OCI-LY3 (cell line): ENCODE data around the gene SLC12A8.

ENCODE experiments used
- H2AFZ ChIP-seq: fragments of 200-600, 300-600 bp; shearing (Covaris generic); 2 replicates; pipeline ENCODE4 v1.6.0; 2014; ENCODE audit warnings: antibody characterized with exemption, low read depth, low read length
- H3K27ac ChIP-seq: fragments of 200-600, 300-600 bp; sonication (generic); 2 replicates; pipeline ENCODE4 v1.5.1; 2014; ENCODE audit warnings: mild to moderate bottlenecking, low read length, moderate library complexity, mixed read lengths
- H3K27me3 ChIP-seq: fragments of 200-600, 300-600 bp; sonication (generic); 2 replicates; pipeline ENCODE4 v1.6.1; 2014; ENCODE audit warnings: low read depth, low read length, mixed read lengths
- H3K36me3 ChIP-seq: fragments of 200-600, 300-600 bp; sonication (generic); replicated peaks from 2 replicates; pipeline ENCODE3; 2014; ENCODE audit warnings: low read depth, low read length, mixed read lengths
- H3K4me1 ChIP-seq: fragments of 300-600, 200-600 bp; sonication (generic); 2 replicates; pipeline ENCODE4 v1.6.1; 2014; ENCODE audit warnings: low read length, mixed read lengths
- H3K4me2 ChIP-seq: fragments of 200-600, 300-600 bp; sonication (generic); 2 replicates; pipeline ENCODE4 v1.6.1; 2014; ENCODE audit warnings: low read length, mixed read lengths
- H3K4me3 ChIP-seq: fragments of 300-600, 200-600 bp; sonication (generic); 2 replicates; pipeline ENCODE4 v1.5.1; 2014; ENCODE audit warnings: antibody characterized with exemption, mild to moderate bottlenecking, low read length, moderate library complexity
- H3K79me2 ChIP-seq: fragments of 300-600, 200-600 bp; shearing (Covaris generic); 2 replicates; pipeline ENCODE4 v1.6.1; 2014; ENCODE audit warnings: mild to moderate bottlenecking, low read length, mixed read lengths
- H3K9ac ChIP-seq: fragments of 300-600, 200-600 bp; shearing (Covaris generic); 2 replicates; pipeline ENCODE4 v1.6.0; 2014; ENCODE audit warnings: mild to moderate bottlenecking, low read length, moderate library complexity
- H3K9me3 ChIP-seq: fragments of 200-600, 300-600 bp; shearing (Covaris generic); 2 replicates; pipeline ENCODE4 v1.6.1; 2014; ENCODE audit warnings: low read length, mixed read lengths; ENCODE audit not compliant: insufficient read depth
- H4K20me1 ChIP-seq: fragments of 200-600, 300-600 bp; sonication (generic); 2 replicates; pipeline ENCODE4 v1.6.1; 2016; ENCODE audit warnings: low read length, mixed read lengths; ENCODE audit not compliant: insufficient read depth
- EZH2phosphoT487 ChIP-seq: fragments of 200-600 bp; shearing (Covaris generic); IDR thresholded peaks from 2 replicates; pipeline ENCODE4 v1.6.1; 2018; ENCODE audit warnings: antibody characterized with exemption, mixed run types, low read depth
- TF ChIP-seq, protein P1 (sequence below): fragments of 200-600, 300-600 bp; sonication (generic); IDR thresholded peaks from 2 replicates; pipeline ENCODE4 v1.5.1; 2014; ENCODE audit warnings: antibody characterized with exemption, low read length, low read depth

The SLC12A8 gene

DNA sequence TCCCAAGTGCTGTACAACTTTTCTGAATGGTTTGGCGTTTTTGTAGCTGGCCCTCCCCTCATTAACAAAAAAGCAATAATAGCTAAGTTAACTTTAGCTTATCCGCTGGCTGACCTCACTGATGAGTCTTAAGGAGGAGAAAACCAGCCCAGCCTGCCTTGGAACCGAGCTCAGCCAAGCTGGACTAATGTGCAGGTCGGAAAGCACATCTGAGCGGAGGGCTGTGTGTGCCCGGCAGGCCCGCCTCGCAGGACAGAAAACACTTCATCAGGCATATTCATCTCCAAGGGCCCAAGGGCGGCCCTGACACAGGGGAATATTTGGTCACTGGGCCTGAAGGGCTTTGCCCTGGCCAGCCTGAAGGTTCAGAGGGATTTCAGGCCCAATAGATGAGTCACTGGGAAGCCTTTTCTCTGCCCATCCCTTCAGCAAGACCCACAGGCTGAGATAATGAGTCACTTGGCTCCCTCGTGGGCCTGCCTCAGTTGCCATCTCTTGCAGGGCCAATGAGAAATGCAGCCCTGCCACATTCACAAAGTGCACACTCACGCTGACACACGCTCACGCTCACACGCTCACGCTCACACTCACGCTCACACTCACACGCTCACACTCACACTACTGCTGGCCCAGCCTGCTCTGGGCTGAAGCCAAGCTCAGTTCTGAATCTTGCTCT is 75.1 kb downstream of the SLC12A8 start:
- TF ChIP-seq EZH2phosphoT487 = no peak
- TF ChIP-seq, protein P1, sequence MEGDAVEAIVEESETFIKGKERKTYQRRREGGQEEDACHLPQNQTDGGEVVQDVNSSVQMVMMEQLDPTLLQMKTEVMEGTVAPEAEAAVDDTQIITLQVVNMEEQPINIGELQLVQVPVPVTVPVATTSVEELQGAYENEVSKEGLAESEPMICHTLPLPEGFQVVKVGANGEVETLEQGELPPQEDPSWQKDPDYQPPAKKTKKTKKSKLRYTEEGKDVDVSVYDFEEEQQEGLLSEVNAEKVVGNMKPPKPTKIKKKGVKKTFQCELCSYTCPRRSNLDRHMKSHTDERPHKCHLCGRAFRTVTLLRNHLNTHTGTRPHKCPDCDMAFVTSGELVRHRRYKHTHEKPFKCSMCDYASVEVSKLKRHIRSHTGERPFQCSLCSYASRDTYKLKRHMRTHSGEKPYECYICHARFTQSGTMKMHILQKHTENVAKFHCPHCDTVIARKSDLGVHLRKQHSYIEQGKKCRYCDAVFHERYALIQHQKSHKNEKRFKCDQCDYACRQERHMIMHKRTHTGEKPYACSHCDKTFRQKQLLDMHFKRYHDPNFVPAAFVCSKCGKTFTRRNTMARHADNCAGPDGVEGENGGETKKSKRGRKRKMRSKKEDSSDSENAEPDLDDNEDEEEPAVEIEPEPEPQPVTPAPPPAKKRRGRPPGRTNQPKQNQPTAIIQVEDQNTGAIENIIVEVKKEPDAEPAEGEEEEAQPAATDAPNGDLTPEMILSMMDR = no peak
- Histone ChIP-seq H3K4me1 (peaks cover 39% of the 10 kb centered on the region), H3K36me3 (no peaks in the 10 kb centered on the region), H4K20me1 (no peaks in the 10 kb centered on the region; the same call in 1 of the 2 replicates), H3K27me3 (peaks cover 79% of the 10 kb centered on the region), H3K27ac (no peak overlapping the region), H3K4me3 (no peak overlapping the region), H2AFZ (no peak overlapping the region), H3K4me2 (no peak overlapping the region), H3K79me2 (no peaks in the 10 kb centered on the region), H3K9me3 (no peaks in the 10 kb centered on the region), H3K9ac (no peak overlapping the region)

DNA sequence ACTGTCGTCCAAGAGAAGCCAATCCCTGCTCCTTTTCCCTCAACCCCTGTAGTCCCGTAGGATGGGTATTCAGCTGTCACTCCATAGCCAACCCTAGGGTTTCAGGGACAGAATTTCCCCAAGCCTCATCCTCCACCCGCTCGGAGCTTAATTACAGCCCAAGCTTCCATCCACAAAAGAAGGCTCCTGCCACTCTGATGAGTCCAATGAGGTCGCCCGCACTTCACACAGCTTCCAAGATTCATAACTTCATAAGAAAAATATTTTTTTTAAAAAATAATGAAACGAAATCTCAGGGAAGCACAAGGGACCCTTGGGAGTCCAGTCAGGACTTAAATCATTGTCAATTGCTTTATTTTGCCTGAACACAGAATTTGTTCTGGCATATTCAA is 75.6 kb downstream of the SLC12A8 start:
- Histone ChIP-seq H3K4me3 (0 out of 2 replicates have a peak overlapping the region, but pooled peaks have one; percentile 28), H3K4me2 (peak overlapping the region; percentile 62), H2AFZ (no peak overlapping the region), H3K27me3 (peaks cover 80% of the 10 kb centered on the region), H3K9ac (no peak overlapping the region), H3K79me2 (no peaks in the 10 kb centered on the region), H3K27ac (no peak overlapping the region), H3K36me3 (no peaks in the 10 kb centered on the region), H3K4me1 (peaks cover 34% of the 10 kb centered on the region), H4K20me1 (no peaks in the 10 kb centered on the region; the same call in 1 of the 2 replicates), H3K9me3 (no peaks in the 10 kb centered on the region)
- TF ChIP-seq, protein P1 = no peak
- TF ChIP-seq EZH2phosphoT487 = no peak

DNA sequence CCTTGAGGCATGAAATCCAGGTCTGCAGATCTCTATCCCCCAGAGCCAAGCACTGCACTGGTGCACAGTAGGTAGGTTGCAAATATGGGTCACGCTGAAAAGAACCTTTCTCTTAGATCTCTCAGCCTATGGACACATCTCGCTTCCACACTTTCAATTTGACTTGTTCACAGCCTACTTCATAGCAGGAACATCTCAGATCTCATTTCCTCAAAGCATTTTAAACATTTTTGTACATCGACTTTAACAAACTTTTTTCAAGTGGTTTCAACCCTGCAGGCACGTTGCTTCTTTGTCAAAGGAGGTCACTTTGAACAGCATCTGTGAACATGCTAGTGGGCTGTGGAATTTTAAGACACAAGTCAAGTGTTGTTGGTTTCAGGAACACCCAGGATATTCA is 76.0 kb downstream of the SLC12A8 start:
- H3K9me3 ChIP-seq = no peaks in the 10 kb centered on the region
- H3K27ac ChIP-seq = no peak overlapping the region
- no peaks in the 10 kb centered on the region for H3K79me2 ChIP-seq
- H3K36me3 ChIP-seq = no peaks in the 10 kb centered on the region
- H3K9ac ChIP-seq = no peak overlapping the region
- peak overlapping the region; percentile 28; the same call in 1 of the 2 replicates for H3K4me3 ChIP-seq
- H2AFZ ChIP-seq = no peak overlapping the region
- peak overlapping the region; percentile 62 for H3K4me2 ChIP-seq
- H3K4me1 ChIP-seq = peaks cover 33% of the 10 kb centered on the region
- no peaks in the 10 kb centered on the region; the same call in 1 of the 2 replicates for H4K20me1 ChIP-seq
- peaks cover 80% of the 10 kb centered on the region for H3K27me3 ChIP-seq
- TF ChIP-seq, protein P1 = no peak
- no peak for TF ChIP-seq EZH2phosphoT487

DNA sequence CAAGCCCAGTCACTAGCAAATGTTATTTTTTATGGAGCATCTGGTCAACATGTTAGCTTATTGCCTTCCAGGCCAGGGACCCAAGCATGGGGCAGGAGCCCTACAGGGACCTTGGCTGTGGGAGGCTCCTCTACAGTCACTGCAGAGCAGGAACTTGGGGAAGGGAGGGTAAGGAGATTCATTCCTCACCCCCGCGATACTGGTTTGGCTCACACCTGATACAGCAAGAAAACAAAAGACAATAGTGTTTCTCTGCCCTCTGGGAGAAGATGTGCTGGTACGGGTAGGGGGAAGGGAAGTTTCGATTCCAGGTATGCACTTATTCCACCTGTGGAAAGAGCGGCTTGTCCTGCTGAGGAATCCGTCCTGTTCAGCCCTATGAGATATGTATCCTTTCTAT is 77.6 kb downstream of the SLC12A8 start:
- no peak overlapping the region for H3K4me3 ChIP-seq
- H2AFZ ChIP-seq = no peak overlapping the region
- H4K20me1 ChIP-seq = no peaks in the 10 kb centered on the region; the same call in 1 of the 2 replicates
- no peak overlapping the region for H3K9ac ChIP-seq
- no peaks in the 10 kb centered on the region for H3K79me2 ChIP-seq
- H3K27me3 ChIP-seq = peaks cover 72% of the 10 kb centered on the region
- no peaks in the 10 kb centered on the region for H3K36me3 ChIP-seq
- H3K4me2 ChIP-seq = no peak overlapping the region
- peaks cover 23% of the 10 kb centered on the region for H3K4me1 ChIP-seq
- TF ChIP-seq, protein P1 = no peak
- no peak for TF ChIP-seq EZH2phosphoT487
- no peak overlapping the region for H3K27ac ChIP-seq
- no peaks in the 10 kb centered on the region for H3K9me3 ChIP-seq
